Stimulated activated naive CD8-positive, alpha-beta T cell treated with anti-CD3 and anti-CD28 coated beads, Interleukin-15, amount 100 ng/mL, for 72 hours (primary cell): ENCODE data around the gene SSPN.

Source experiments
- ATAC-seq: fragments of 150-1000 bp; cut with Tn5 transposase; 2 replicates; pipeline ENCODE4 v1.10.0; 2021; ENCODE audit warnings: mild to moderate bottlenecking, moderate library complexity
- DNase-seq, 2 donors: peaks; one replicate each; pipeline ENCODE4 v3.0.0; 2021 to 2022
- H3K27ac Mint-ChIP-seq, 2 donors: one replicate each; pipeline ENCODE4 v1.8.0; 2022; ENCODE audit warnings: mild to moderate bottlenecking in 2 of 2, mixed read lengths in 2 of 2, moderate library complexity in 2 of 2
- H3K27me3 Mint-ChIP-seq: one replicate; pipeline ENCODE4 v1.8.0; 2022; ENCODE audit warnings: mixed read lengths
- H3K4me1 Mint-ChIP-seq: one replicate; pipeline ENCODE4 v1.8.0; 2022; ENCODE audit warnings: mild to moderate bottlenecking, mixed read lengths
- H3K4me3 Mint-ChIP-seq, 2 donors: one replicate each; pipeline ENCODE4 v1.8.0; 2022; ENCODE audit warnings: mild to moderate bottlenecking in 2 of 2, mixed read lengths in 2 of 2, moderate library complexity in 1 of 2
- H3K9me3 Mint-ChIP-seq, 2 donors: one replicate each; pipeline ENCODE4 v1.8.0; 2022; ENCODE audit warnings: mixed read lengths in 2 of 2

The SSPN gene

GRCh38 chr12:26195250-26195640 lies at the start of gene SSPN:
Gene SSPN (plus strand): TSS chr12:26195573. CDS start chr12:26195673, 100 bp downstream.
- peak; percentile 65 for ATAC-seq
- Mint-ChIP-seq H3K9me3 (no peaks in the 10 kb centered on the region), H3K27ac (no peak within 1 kb of the TSS), H3K27me3 (peaks cover 84% of the 10 kb centered on the region), H3K4me3 (peak within 1 kb of the TSS; percentile 79 to 80), H3K4me1 (peaks cover 12% of the 10 kb centered on the region)
- DNase-seq = peak in 1 of 2 donors; percentile 8

- H3K27me3 Mint-ChIP-seq = peaks cover 17% of the 10 kb centered on the region
- no peak overlapping the region for H3K4me3 Mint-ChIP-seq
- ATAC-seq (no peak), DNase-seq (no peak)
- no peaks in the 10 kb centered on the region for H3K4me1 Mint-ChIP-seq
- no peaks in the 10 kb centered on the region for H3K9me3 Mint-ChIP-seq
- H3K27ac Mint-ChIP-seq = no peak overlapping the region
Measured at GRCh38 chr12:26148291-26148690, 47.1 kb upstream of the SSPN start.

- peaks cover 17% of the 10 kb centered on the region for H3K27me3 Mint-ChIP-seq
- ATAC-seq = no peak
- H3K27ac Mint-ChIP-seq = no peak overlapping the region
- H3K9me3 Mint-ChIP-seq = no peaks in the 10 kb centered on the region
- no peaks in the 10 kb centered on the region for H3K4me1 Mint-ChIP-seq
- H3K4me3 Mint-ChIP-seq = no peak overlapping the region
- no peak for DNase-seq
Measured at GRCh38 chr12:26149968-26150500, 45.3 kb upstream of the SSPN start.

GRCh38 chr12:26150736-26151450 lies 44.5 kb upstream of the SSPN start:
- H3K27me3 Mint-ChIP-seq = peaks cover 17% of the 10 kb centered on the region
- no peaks in the 10 kb centered on the region for H3K4me1 Mint-ChIP-seq
- DNase-seq (no peak), ATAC-seq (no peak)
- no peak overlapping the region for H3K27ac Mint-ChIP-seq
- no peaks in the 10 kb centered on the region for H3K9me3 Mint-ChIP-seq
- no peak overlapping the region for H3K4me3 Mint-ChIP-seq

GRCh38 chr12:26152507-26153102 lies 42.8 kb upstream of the SSPN start:
- H3K4me3 Mint-ChIP-seq = no peak overlapping the region
- H3K4me1 Mint-ChIP-seq = no peaks in the 10 kb centered on the region
- peaks cover 17% of the 10 kb centered on the region for H3K27me3 Mint-ChIP-seq
- DNase-seq (no peak), ATAC-seq (no peak)
- H3K9me3 Mint-ChIP-seq = no peaks in the 10 kb centered on the region
- H3K27ac Mint-ChIP-seq = no peak overlapping the region

GRCh38 chr12:26153421-26154154 lies 41.8 kb upstream of the SSPN start:
- no peaks in the 10 kb centered on the region for H3K9me3 Mint-ChIP-seq
- DNase-seq = no peak
- H3K4me3 Mint-ChIP-seq = no peak overlapping the region
- no peak for ATAC-seq
- no peak overlapping the region for H3K27ac Mint-ChIP-seq
- H3K4me1 Mint-ChIP-seq = no peaks in the 10 kb centered on the region
- H3K27me3 Mint-ChIP-seq = peaks cover 12% of the 10 kb centered on the region

GRCh38 chr12:26156201-26156871 lies 39.0 kb upstream of the SSPN start:
- ATAC-seq (no peak), DNase-seq (no peak)
- Mint-ChIP-seq H3K4me1 (no peaks in the 10 kb centered on the region), H3K9me3 (no peaks in the 10 kb centered on the region), H3K27me3 (peaks cover 23% of the 10 kb centered on the region), H3K27ac (peak overlapping the region in 1 of 2 donors; percentile 34), H3K4me3 (no peak overlapping the region)

GRCh38 chr12:26157001-26157400 lies 38.4 kb upstream of the SSPN start:
- no peak overlapping the region for H3K27ac Mint-ChIP-seq
- DNase-seq (no peak), ATAC-seq (no peak)
- no peak overlapping the region for H3K4me3 Mint-ChIP-seq
- H3K27me3 Mint-ChIP-seq = peaks cover 23% of the 10 kb centered on the region
- no peaks in the 10 kb centered on the region for H3K4me1 Mint-ChIP-seq
- no peaks in the 10 kb centered on the region for H3K9me3 Mint-ChIP-seq

GRCh38 chr12:26158078-26158764 lies 37.2 kb upstream of the SSPN start:
- ATAC-seq (peak; percentile 20), DNase-seq (no peak)
- no peak overlapping the region for H3K4me3 Mint-ChIP-seq
- peaks cover 32% of the 10 kb centered on the region for H3K27me3 Mint-ChIP-seq
- no peak overlapping the region for H3K27ac Mint-ChIP-seq
- H3K4me1 Mint-ChIP-seq = no peaks in the 10 kb centered on the region
- no peaks in the 10 kb centered on the region for H3K9me3 Mint-ChIP-seq

- no peak for DNase-seq
- no peaks in the 10 kb centered on the region for H3K4me1 Mint-ChIP-seq
- no peak for ATAC-seq
- no peak overlapping the region for H3K4me3 Mint-ChIP-seq
- no peak overlapping the region for H3K27ac Mint-ChIP-seq
- H3K27me3 Mint-ChIP-seq = peaks cover 32% of the 10 kb centered on the region
- H3K9me3 Mint-ChIP-seq = no peaks in the 10 kb centered on the region
Measured at GRCh38 chr12:26162174-26162573, 33.2 kb upstream of the SSPN start.

GRCh38 chr12:26162905-26163304 lies 32.5 kb upstream of the SSPN start:
- no peaks in the 10 kb centered on the region for H3K4me1 Mint-ChIP-seq
- no peaks in the 10 kb centered on the region for H3K9me3 Mint-ChIP-seq
- peaks cover 36% of the 10 kb centered on the region for H3K27me3 Mint-ChIP-seq
- ATAC-seq (no peak), DNase-seq (no peak)
- no peak overlapping the region for H3K27ac Mint-ChIP-seq
- H3K4me3 Mint-ChIP-seq = no peak overlapping the region

- Mint-ChIP-seq H3K27ac (peak overlapping the region in 1 of 2 donors; percentile 4), H3K4me3 (no peak overlapping the region), H3K9me3 (no peaks in the 10 kb centered on the region), H3K27me3 (peaks cover 42% of the 10 kb centered on the region), H3K4me1 (no peaks in the 10 kb centered on the region)
- ATAC-seq (no peak), DNase-seq (no peak)
Measured at GRCh38 chr12:26164118-26164517, 31.3 kb upstream of the SSPN start.

- H3K4me1 Mint-ChIP-seq = no peaks in the 10 kb centered on the region
- H3K27ac Mint-ChIP-seq = no peak overlapping the region
- H3K27me3 Mint-ChIP-seq = peaks cover 22% of the 10 kb centered on the region
- ATAC-seq (no peak), DNase-seq (no peak)
- no peak overlapping the region for H3K4me3 Mint-ChIP-seq
- H3K9me3 Mint-ChIP-seq = no peaks in the 10 kb centered on the region
Measured at GRCh38 chr12:26172013-26172412, 23.4 kb upstream of the SSPN start.

GRCh38 chr12:26172539-26172938 lies 22.8 kb upstream of the SSPN start:
- ATAC-seq = no peak
- Mint-ChIP-seq H3K4me1 (no peaks in the 10 kb centered on the region), H3K27me3 (peaks cover 22% of the 10 kb centered on the region), H3K27ac (no peak overlapping the region), H3K9me3 (no peaks in the 10 kb centered on the region), H3K4me3 (no peak overlapping the region)
- DNase-seq = no peak

- no peaks in the 10 kb centered on the region for H3K9me3 Mint-ChIP-seq
- no peak for ATAC-seq
- no peak overlapping the region for H3K27ac Mint-ChIP-seq
- DNase-seq = no peak
- H3K27me3 Mint-ChIP-seq = peaks cover 17% of the 10 kb centered on the region
- no peak overlapping the region for H3K4me3 Mint-ChIP-seq
- no peaks in the 10 kb centered on the region for H3K4me1 Mint-ChIP-seq
Measured at GRCh38 chr12:26172946-26173552, 22.3 kb upstream of the SSPN start.
